Renal cortex interstitium (tissue), 3 donors: ENCODE measurements around the gene CD34. TPM values are rescaled to one million over a fixed set of nuclear protein-coding genes. Genes with fewer than 3 reads are reported as not detected.

ENCODE experiments used
- polyA plus RNA-seq, 3 donors: library from polyadenylated mRNA; unstranded; fragments of 120-200 nt; gene quantifications; one replicate each; pipeline ENCODE4 v1.2.1, GENCODE V29; 2013; ENCODE audit not compliant: insufficient read length in 3 of 3

CD34 gene
- polyA plus RNA-seq, 3 donors: 79.0 to 106 (median 95.1) TPM

Other genes starting within 250 kb of the CD34 start
- 100 to 1,000 TPM; 268 to 350 (median 341) TPM for gene CD46, start 159.1 kb downstream of the CD34 start, polyA plus RNA-seq